ENCODE results near the gene CLIC4.
"Not testable (repeated sequence)": the region's sequence is repeated elsewhere in the genome, so short reads cannot be mapped to it uniquely, and the experiment has no call there.

CLIC4 gene

GRCh38 chr1:24748191-24749121 lies 3.2 kb downstream of the CLIC4 start:
- no peak for DNase-seq

- DNase-seq = no peak
Observed at GRCh38 chr1:24749252-24749651, 4.0 kb downstream of the CLIC4 start.

GRCh38 chr1:24749886-24750285 lies 4.6 kb downstream of the CLIC4 start:
- no peak for DNase-seq

GRCh38 chr1:24751833-24752232 lies 6.6 kb downstream of the CLIC4 start:
- DNase-seq = no peak

- no peak for DNase-seq
Observed at GRCh38 chr1:24752305-24752704, 7.1 kb downstream of the CLIC4 start.

- DNase-seq = no peak
Observed at GRCh38 chr1:24754229-24754628, 9.0 kb downstream of the CLIC4 start.

- DNase-seq = not testable (repeated sequence)
Observed at GRCh38 chr1:24755323-24755722, 10.1 kb downstream of the CLIC4 start.

- DNase-seq = no peak
Observed at GRCh38 chr1:24756395-24756794, 11.1 kb downstream of the CLIC4 start.

GRCh38 chr1:24759492-24759891 lies 14.2 kb downstream of the CLIC4 start:
- DNase-seq = no peak

GRCh38 chr1:24761582-24761981 lies 16.3 kb downstream of the CLIC4 start:
- no peak for DNase-seq

GRCh38 chr1:24762133-24762676 lies 17.0 kb downstream of the CLIC4 start:
- no peak for DNase-seq

GRCh38 chr1:24763671-24764070 lies 18.4 kb downstream of the CLIC4 start:
- DNase-seq = no peak

- DNase-seq = no peak
Observed at GRCh38 chr1:24764439-24764838, 19.2 kb downstream of the CLIC4 start.

GRCh38 chr1:24764848-24765247 lies 19.6 kb downstream of the CLIC4 start:
- DNase-seq = no peak

GRCh38 chr1:24765308-24765988 lies 20.2 kb downstream of the CLIC4 start:
- no peak for DNase-seq

- DNase-seq = no peak
Observed at GRCh38 chr1:24767351-24767750, 22.1 kb downstream of the CLIC4 start.

- no peak for DNase-seq
Observed at GRCh38 chr1:24768873-24769605, 23.8 kb downstream of the CLIC4 start.

GRCh38 chr1:24769656-24770651 lies 24.7 kb downstream of the CLIC4 start:
- DNase-seq = no peak

GRCh38 chr1:24770881-24771280 lies 25.6 kb downstream of the CLIC4 start:
- no peak for DNase-seq

- DNase-seq = no peak
Observed at GRCh38 chr1:24771574-24771973, 26.3 kb downstream of the CLIC4 start.

GRCh38 chr1:24773618-24774017 lies 28.4 kb downstream of the CLIC4 start:
- DNase-seq = no peak

- no peak for DNase-seq
Observed at GRCh38 chr1:24775348-24775747, 30.1 kb downstream of the CLIC4 start.

Data from NCI-H2171 (cell line).